ENCODE results near the gene PDIA6.
"Not testable (repeated sequence)": the region's sequence is repeated elsewhere in the genome, so short reads cannot be mapped to it uniquely, and the experiment has no call there.

Gene PDIA6

GRCh38 chr2:10780821-10781220 is 31.8 kb downstream of the PDIA6 start:
- not testable (repeated sequence) for DNase-seq (ENCODE audit: low spot score)

DNA sequence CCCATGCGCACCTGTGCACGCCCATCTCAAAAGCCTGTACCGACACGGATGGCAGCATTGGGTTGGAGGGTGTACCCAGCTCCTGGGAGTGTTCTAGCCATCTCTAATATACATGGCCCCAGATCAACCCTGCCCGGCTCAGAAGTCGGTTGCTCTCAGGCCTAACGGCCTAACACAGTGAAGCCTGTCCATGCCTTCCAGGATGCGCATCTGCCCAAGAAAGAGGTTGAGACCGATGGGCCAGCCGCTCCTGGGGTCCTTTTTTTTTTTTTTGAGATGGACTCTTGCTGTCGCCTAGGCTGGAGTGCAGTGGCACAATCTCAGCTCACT is 32.1 kb downstream of the PDIA6 start:
- DNase-seq (ENCODE audit: low spot score): no peak

DNA sequence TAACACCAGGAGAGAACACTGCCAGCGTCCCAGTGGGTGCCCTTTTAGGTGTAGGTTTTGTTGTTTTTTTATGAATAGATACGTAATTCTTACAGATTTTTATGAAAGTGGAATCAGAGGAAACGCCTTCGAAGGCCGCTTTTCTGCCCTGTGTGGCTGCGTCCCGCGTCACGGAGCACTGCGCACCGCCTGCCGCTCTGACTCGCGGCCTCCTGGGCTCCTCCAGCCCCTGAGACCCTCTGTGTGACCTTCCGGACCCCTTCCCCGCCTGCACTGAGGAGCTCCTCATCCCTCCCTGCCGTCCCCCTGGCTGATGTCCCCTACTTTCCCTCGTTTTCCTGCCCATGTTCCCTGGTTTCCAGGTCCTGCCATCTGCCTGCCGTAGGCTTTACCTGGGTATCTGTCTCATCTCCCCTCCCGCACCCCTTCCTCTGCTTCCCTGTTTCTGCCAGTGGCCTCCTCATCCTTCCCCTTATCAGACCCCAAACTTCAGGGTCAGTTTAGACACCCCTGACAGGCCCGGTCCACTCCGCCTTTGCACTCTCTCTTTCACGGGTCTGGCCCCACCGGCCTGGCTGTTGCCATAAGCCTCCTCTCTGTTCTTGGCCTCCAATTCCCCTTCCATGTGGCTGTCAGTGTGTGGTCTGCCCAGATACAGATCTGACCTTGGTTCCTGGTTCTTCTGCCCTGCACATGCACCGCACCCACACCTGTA is 32.7 kb downstream of the PDIA6 start:
- DNase-seq (ENCODE audit: low spot score): no peak

GRCh38 chr2:10778724-10779115 is 33.9 kb downstream of the PDIA6 start:
- no peak for DNase-seq (ENCODE audit: low spot score)

- DNase-seq (ENCODE audit: low spot score): no peak
Measured at GRCh38 chr2:10777842-10778723, 34.5 kb downstream of the PDIA6 start.

DNA sequence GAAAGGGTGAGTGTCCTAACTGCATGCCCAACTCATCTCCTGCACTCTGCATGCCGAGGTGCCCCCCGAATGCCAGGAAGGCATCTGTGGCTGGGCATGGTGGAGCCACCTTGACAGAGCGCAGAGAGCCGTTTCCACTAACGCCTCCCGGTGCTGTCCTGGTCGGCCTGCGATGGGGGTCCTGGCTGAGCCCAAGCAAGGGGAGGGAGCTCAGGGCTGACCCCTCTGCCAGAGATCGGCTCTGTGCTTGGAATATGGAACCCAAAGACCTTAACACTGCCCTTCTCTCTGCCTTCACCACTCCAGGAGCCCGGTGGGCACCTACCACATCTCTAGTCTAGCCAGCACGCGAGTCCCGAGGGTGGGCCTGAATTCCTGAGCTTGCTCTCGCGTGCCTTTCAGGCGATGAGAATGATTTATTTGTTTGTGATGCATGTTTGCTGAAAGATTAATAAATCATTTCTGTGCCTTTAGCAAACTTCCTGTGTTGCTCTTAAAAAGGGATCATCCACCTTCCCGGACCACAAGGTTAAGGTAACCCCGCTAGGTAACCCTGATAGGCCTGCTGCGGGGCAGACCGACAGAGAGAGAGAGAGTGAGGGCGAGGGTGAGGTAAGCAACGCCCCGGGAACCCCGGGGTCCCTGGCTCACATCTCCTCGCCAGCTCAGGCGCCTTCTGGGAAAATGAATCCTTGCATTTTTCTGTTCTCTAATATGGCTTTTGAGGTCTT is 35.3 kb downstream of the PDIA6 start:
- no peak for DNase-seq (ENCODE audit: low spot score)

DNA sequence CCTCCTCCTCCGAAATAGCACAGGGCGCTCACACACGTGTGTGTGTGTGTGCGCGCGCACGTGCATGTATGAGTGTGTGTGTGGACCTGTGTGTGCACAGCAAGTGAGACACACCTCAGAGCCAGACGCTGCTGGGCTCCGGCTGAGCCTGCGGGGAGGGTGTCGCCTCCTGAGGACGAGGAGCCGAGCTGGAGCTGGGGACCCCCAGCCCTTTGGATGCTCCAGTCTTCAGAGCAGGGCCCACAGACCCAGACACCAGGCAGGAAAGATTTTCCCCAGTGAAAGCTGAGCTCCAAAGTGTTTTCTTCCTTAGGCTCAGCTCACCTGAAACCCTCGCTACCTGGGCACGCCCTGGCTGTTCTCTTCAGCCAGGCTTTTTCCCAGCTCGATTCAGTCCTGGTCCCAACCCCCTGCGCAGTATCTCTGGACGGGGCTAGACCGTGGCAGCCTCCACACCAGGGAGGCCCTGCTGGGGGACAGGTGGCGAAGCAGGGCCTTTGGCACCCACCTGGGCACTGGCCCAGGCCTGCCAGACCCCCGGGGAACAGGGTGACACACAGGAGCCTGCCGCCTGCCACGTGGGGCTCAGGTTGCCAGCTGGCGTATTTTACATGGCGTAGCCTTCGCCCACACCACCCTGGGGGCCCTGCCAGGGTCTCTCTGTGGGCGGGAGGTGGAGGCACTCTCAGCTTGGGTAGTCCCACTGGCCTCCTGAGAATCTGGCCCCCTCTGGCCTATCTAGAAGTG is 36.2 kb downstream of the PDIA6 start:
- no peak for DNase-seq (ENCODE audit: low spot score)

- no peak for DNase-seq (ENCODE audit: low spot score)
Measured at GRCh38 chr2:10775831-10776230, 36.8 kb downstream of the PDIA6 start.

GRCh38 chr2:10775021-10775780 is 37.4 kb downstream of the PDIA6 start:
- DNase-seq (ENCODE audit: low spot score): no peak

DNA sequence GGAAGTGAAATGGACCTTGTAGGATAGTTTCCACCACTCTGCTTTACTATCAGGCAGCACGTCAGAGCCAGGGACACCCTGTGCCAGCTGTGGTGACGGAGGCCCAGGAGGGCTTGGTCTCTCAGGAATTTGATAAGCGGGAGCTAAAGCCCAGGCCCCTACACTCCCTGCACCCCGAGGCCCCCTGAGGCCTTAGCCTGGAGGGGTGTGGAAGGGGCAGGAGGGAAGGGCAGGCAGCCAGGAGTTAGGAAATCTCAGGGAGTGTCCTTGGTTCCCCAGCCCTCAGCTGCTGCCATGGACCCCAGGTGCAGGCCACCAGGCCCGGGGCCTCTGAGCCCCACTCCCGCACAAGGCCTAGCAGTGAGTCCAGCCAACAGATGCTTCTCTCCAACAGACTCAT is 38.2 kb downstream of the PDIA6 start:
- DNase-seq (ENCODE audit: low spot score): no peak

DNA sequence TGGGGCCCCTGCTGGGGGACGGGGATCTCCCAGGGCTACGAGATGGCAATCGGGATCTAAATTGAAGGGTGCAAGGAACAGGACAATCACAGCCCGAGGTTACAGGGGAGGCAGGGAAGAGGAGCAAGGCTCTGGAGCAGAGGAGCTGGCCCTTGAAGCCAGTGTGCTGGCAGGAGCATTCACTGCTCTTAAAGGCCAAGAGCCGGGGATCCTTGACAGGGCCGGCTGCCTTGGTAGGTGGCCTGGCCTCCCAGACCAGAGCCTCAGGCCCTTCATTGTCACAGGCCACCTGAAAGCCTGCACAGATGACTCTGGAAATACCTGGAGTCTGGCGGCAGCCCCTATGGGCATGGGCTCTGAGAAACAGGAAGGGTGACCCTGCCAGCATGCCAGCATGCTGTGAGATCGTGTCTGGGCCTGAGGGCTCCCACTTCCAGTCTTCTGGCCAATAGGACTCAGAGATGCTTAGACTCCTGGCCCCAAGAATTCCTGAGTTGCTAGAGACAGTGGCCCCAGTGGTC is 38.7 kb downstream of the PDIA6 start:
- no peak for DNase-seq (ENCODE audit: low spot score)

DNA sequence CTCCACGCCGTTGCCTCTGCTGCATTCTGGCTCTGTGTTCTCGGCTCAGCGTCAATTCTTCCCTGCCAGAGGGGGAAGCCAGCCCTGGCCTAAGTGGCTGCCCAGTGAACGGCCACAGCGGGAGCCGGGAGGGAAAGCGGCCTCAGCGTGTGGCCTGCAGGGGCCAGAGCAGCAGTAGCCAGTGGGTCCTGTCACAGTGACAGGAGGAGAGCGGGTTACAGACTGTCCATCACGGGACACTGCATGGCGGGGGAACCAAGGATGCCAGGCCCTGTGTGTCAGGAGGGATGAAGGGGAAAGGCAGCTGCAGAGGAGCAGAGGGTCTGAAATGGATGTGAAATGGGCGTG is 39.7 kb downstream of the PDIA6 start:
- no peak for DNase-seq (ENCODE audit: low spot score)

DNA sequence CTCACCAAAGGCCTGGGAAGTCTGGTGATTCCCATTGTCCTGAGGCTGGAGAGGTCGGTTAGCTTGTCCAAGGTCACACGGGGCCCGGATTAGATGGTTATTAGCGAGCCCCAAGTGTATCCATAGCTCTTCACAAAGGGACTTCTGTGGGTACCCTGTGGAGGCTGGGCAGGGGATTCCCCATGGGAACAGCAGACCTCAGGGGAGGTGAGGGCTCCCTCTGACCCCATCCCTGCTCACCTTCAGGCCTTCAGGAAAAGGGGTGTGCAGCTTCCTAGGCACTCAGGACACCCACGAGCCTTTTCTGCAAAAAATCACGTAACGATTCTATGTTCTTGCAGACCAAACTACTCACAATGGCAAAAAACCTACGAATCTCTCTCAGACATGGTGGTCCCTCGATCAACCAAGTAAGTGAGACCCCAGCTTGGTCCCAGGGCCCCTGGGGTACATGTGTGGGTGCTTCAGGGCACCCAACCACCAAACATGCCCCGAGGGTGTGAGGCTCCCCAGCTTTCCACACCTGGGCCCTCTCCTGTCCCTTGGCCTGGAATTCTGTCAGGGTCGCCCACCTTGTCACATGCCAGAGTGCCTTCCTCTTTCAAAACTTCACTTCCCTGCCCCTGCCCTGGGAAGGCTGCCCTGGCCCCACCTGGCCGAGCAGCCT is 40.3 kb downstream of the PDIA6 start:
- no peak for DNase-seq (ENCODE audit: low spot score)

- no peak for DNase-seq (ENCODE audit: low spot score)
Measured at GRCh38 chr2:10771786-10772185, 40.8 kb downstream of the PDIA6 start.

DNA sequence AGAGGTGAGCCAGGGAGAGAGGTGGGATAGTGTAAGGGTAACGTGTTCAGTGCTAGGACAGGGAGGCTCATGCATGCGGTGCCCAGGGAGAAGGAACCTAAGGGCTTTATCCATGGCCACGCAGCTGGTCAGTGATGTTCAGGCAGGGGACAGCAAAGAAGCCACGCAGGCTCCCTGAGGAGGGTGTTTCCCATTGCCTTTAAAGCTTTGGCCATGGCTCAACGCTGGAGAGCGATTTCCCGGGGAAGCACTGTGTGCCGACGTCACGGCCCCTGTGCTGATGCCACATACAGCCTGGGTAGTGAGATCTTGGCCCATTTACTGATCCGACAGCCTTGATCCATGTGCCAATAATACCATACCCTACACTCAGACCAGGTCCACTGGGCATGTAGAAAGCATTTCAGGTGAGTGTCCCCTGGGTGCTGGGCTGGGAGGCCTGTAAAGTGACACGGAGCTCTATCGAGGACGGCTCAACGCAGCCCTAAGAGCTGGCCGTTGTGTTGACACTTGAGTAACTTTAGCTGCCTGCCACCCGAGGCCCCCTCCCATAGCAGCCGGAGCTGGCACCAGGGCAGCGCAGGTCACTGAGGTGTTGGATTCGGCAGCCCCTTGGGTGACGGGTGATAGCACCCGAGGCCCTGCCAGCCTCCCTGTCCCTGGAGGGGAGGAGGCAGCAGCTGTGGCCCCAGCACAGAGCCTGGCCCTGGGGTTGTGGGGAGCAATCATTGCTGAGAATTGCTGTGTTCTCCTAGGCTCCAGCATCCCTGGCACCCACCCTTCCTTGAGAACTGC is 41.4 kb downstream of the PDIA6 start:
- DNase-seq (ENCODE audit: low spot score): no peak

- DNase-seq (ENCODE audit: low spot score): no peak
Measured at GRCh38 chr2:10768063-10768507, 44.5 kb downstream of the PDIA6 start.

DNA sequence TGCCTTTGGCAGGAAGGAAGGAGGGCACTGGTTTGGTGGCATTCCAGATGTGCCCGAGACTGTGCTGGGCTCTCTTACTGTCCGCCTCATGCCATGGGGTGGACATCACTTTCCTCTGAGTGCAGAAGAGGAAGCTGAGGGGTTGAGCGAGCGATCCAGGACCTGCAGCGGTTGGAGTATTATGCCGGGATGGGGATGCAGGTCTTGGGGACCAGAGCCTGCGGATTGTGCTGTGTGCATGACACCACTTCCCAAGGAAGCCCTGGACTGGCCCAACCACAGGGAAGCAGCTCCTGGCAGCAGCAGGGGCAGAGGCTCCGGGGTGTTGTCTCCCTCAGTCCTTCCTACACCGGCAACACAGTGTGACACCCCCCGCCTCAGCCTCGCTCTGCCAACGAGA is 46.7 kb downstream of the PDIA6 start:
- DNase-seq (ENCODE audit: low spot score): no peak

GRCh38 chr2:10765461-10765860 is 47.1 kb downstream of the PDIA6 start:
- DNase-seq (ENCODE audit: low spot score): no peak

- no peak for DNase-seq (ENCODE audit: low spot score)
Measured at GRCh38 chr2:10764896-10765295, 47.7 kb downstream of the PDIA6 start.
